ENCODE measurements around the gene LINC01488. TPM values are rescaled to one million over a fixed set of nuclear protein-coding genes. Genes with fewer than 3 reads are reported as not detected.

LINC01488 gene
- polyA plus RNA-seq, 1 of the 3 experiments (the other 2 are of a cell fraction), result not detected

DNA sequence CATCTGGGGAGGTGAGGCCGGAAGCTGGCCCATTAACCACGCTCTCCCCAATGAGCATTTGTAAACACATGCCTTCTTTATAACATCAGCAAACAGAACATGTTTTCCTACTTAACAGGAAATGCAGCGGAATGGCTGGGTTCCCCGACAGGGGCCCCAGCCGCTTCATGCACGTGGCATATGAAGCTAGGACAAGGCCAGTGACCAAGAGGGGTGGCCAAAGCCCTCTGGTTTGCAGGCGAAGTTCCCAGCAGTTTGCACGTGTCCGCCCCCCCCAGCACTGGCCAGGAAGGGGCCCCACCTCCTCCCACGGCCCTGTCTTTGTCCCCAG lies 38.7 kb upstream of the LINC01488 start:
- peaks cover 9% of the 10 kb centered on the region for H3F3A ChIP-seq (replicated peaks; ENCODE audit: insufficient read depth)
- DNase-seq, result peak; percentile 75
- no peaks in the 10 kb centered on the region for H3K9me3 ChIP-seq
- WGBS (ENCODE audit: low lambda C conversion rate), result 69% methylated on average over 9 of the region's 10 CpGs
- peaks cover 24 to 31% of the 10 kb centered on the region in 2 experiments for H3K4me1 ChIP-seq (ENCODE audit: control insufficient read depth in 1 of 2, insufficient read depth in 2 of 2, low read depth in 1 of 2, low read length in 1 of 2)
- no peaks in the 10 kb centered on the region for H3K9me2 ChIP-seq
- no peaks in the 10 kb centered on the region for H3K36me3 ChIP-seq (replicated peaks in 1 of 2; ENCODE audit: control insufficient read depth in 1 of 2, insufficient read depth in 2 of 2, low read length in 1 of 2)
- TF ChIP-seq MXI1 (IDR thresholded peaks at IDR 0.05; ENCODE audit: low read depth, low read length), result peak; percentile 18; the same call in 1 of the 2 replicates
- TF ChIP-seq, protein P1, sequence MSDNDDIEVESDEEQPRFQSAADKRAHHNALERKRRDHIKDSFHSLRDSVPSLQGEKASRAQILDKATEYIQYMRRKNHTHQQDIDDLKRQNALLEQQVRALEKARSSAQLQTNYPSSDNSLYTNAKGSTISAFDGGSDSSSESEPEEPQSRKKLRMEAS (IDR thresholded peaks at IDR 0.05; ENCODE audit: low read depth), result peak; percentile 53; the same call in 1 of the 2 replicates
- TF ChIP-seq CHD2 (IDR thresholded peaks at IDR 0.05; ENCODE audit: low read length, partially characterized antibody), result no peak
- peak overlapping the region; percentile 83; the same call in 1 of the 2 replicates for H3K9ac ChIP-seq
- H3K27ac ChIP-seq (ENCODE audit: low read depth in 2 of 2, low read length in 1 of 2), result peak overlapping the region; percentile 91 to 99
- peak overlapping the region; percentile 84; the same call in 1 of the 2 replicates for H3K4me2 ChIP-seq
- no peaks in the 10 kb centered on the region for H4K20me1 ChIP-seq (ENCODE audit: insufficient read depth)
- ChIA-PET CTCF (interaction anchor here (0.6 to 4.0 kb wide), 10 partner anchors 13 to 340 kb away, joined by 3 to 17 read pairs (median 4); no protein-coding TSS in a partner anchor), POLR2A (interaction anchor here (0.9 to 2.7 kb wide), 7 partner anchors 14 to 337 kb away, joined by 3 to 16 read pairs (median 4); partner anchors contain the start of gene CCND1)
- H3K79me2 ChIP-seq (ENCODE audit: insufficient read depth), result no peaks in the 10 kb centered on the region
- H3K27me3 ChIP-seq (ENCODE audit: insufficient read depth), result no peaks in the 10 kb centered on the region
- H3K4me3 ChIP-seq (ENCODE audit: low read depth in 2 of 2, low read length in 1 of 2), result no peak overlapping the region
- peak overlapping the region; percentile 58; the same call in 1 of the 2 replicates for H2AFZ ChIP-seq (ENCODE audit: low read depth)

DNA sequence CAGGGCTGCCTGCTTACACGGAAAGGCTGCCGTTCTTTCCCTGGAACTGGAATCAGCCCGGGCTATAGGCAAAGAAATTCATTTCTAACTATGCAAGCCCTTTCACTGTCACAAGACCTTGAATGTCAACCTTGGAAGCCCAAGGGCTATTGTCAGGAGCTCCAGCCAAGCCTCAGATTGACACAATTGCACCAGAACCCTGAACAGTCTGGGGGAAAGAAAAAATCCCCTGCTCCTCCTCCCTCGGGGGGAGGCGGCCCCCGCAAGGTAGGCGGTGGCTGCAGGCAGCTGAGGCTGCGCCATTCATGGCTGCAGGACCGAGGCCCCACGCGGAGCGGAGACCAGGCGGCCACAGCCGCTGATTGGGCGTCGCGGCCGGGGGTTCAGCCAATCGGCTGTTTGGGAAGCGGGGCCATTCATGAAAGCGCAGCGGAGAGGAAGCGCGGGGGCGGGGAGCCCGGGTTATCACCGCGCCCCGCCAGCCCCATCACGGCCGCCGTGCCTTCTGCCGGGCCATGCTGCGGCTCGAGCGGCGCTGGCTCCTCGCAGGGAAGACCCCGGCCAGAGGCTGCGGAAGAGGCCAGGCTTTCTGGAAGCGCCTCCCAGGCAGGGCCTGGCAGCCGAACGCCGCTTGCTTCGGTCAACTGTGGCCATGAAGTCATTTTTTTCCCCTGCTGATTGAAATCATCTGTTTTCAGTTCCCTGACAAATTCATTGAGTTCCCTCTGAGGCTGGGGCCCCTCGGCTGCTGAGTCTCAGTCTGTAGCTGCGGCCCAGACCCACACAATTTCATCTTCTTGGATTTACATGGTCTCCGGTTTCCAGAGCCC lies 38.1 kb upstream of the LINC01488 start:
- peak overlapping the region; percentile 58 for H2AFZ ChIP-seq (ENCODE audit: low read depth)
- peak overlapping the region; percentile 91 to 99 for H3K27ac ChIP-seq (ENCODE audit: low read depth in 2 of 2, low read length in 1 of 2)
- no peaks in the 10 kb centered on the region for H3K36me3 ChIP-seq (replicated peaks in 1 of 2; ENCODE audit: control insufficient read depth in 1 of 2, insufficient read depth in 2 of 2, low read length in 1 of 2)
- H3K79me2 ChIP-seq (ENCODE audit: insufficient read depth), result no peaks in the 10 kb centered on the region
- H3K9me3 ChIP-seq, result no peaks in the 10 kb centered on the region
- POLR2A ChIA-PET, result interaction anchor here (0.6 to 2.7 kb wide), 8 partner anchors 14 to 338 kb away, joined by 3 to 16 read pairs (median 4); partner anchors contain the start of gene CCND1
- H3K27me3 ChIP-seq (ENCODE audit: insufficient read depth), result no peaks in the 10 kb centered on the region
- H4K20me1 ChIP-seq (ENCODE audit: insufficient read depth), result no peaks in the 10 kb centered on the region
- CTCF ChIA-PET, result interaction anchor here (0.7 to 4.0 kb wide), 8 partner anchors 13 to 341 kb away, joined by 3 to 17 read pairs (median 4); no protein-coding TSS in a partner anchor
- peaks cover 12% of the 10 kb centered on the region for H3F3A ChIP-seq (replicated peaks; ENCODE audit: insufficient read depth)
- H3K4me2 ChIP-seq, result peak overlapping the region; percentile 84
- H3K4me3 ChIP-seq (ENCODE audit: low read depth in 2 of 2, low read length in 1 of 2), result peak overlapping the region; percentile 38 to 49
- WGBS (ENCODE audit: low lambda C conversion rate), result 10% methylated on average over 16 of the region's 48 CpGs
- H3K9ac ChIP-seq, result peak overlapping the region; percentile 83
- peak; percentile 98 for DNase-seq
- no peaks in the 10 kb centered on the region for H3K9me2 ChIP-seq
- H3K4me1 ChIP-seq (ENCODE audit: control insufficient read depth in 1 of 2, insufficient read depth in 2 of 2, low read depth in 1 of 2, low read length in 1 of 2), result peaks cover 26 to 37% of the 10 kb centered on the region in 2 experiments
- TF ChIP-seq MXI1 (IDR thresholded peaks at IDR 0.05; ENCODE audit: low read depth, low read length) (peak; percentile 75), RCOR1 (IDR thresholded peaks at IDR 0.05; ENCODE audit: low read length) (no peak), FOXJ3 (CRISPR knock-in tag; IDR thresholded peaks at IDR 0.05) (peak; percentile 64; the same call in 1 of the 2 replicates), GATA2 (CRISPR knock-in tag; IDR thresholded peaks at IDR 0.05) (no peak; the same call in 1 of the 2 replicates), POLR2AphosphoS5 (IDR thresholded peaks at IDR 0.05; ENCODE audit: low read depth, low read length) (peak; percentile 91), CHD2 (IDR thresholded peaks at IDR 0.05; ENCODE audit: low read length, partially characterized antibody) (peak; percentile 83), EP300 (IDR thresholded peaks at IDR 0.05; ENCODE audit: borderline replicate concordance in 1 of 2, low read depth in 1 of 2, low read length in 1 of 2) (peak; percentile 51 to 67; a peak in 3 of 4 replicates), TCF12 (IDR thresholded peaks at IDR 0.05) (peak; percentile 13; the same call in 1 of the 2 replicates), RXRA (IDR thresholded peaks at IDR 0.05; ENCODE audit: borderline replicate concordance, low read depth) (0 out of 2 replicates have a peak, but pooled peaks have one; percentile 13), SMC3 (IDR thresholded peaks at IDR 0.05; ENCODE audit: low read depth, low read length) (peak; percentile 12; the same call in 1 of the 2 replicates), SIN3A (IDR thresholded peaks at IDR 0.05; ENCODE audit: borderline replicate concordance, low read depth, low read length) (no peak), ELF1 (IDR thresholded peaks at IDR 0.05) (0 out of 2 replicates have a peak, but pooled peaks have one; percentile 37), TEAD4 (IDR thresholded peaks at IDR 0.05; ENCODE audit: borderline replicate concordance, insufficient read depth) (peak; percentile 40; the same call in 1 of the 2 replicates), FOXM1 (IDR thresholded peaks at IDR 0.05; ENCODE audit: low read depth) (peak; percentile 45; the same call in 1 of the 2 replicates)
- TF ChIP-seq, protein P2, sequence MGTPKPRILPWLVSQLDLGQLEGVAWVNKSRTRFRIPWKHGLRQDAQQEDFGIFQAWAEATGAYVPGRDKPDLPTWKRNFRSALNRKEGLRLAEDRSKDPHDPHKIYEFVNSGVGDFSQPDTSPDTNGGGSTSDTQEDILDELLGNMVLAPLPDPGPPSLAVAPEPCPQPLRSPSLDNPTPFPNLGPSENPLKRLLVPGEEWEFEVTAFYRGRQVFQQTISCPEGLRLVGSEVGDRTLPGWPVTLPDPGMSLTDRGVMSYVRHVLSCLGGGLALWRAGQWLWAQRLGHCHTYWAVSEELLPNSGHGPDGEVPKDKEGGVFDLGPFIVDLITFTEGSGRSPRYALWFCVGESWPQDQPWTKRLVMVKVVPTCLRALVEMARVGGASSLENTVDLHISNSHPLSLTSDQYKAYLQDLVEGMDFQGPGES (IDR thresholded peaks at IDR 0.05; ENCODE audit: low read depth, low read length), result peak; percentile 26; the same call in 1 of the 2 replicates
- TF ChIP-seq, protein P3, sequence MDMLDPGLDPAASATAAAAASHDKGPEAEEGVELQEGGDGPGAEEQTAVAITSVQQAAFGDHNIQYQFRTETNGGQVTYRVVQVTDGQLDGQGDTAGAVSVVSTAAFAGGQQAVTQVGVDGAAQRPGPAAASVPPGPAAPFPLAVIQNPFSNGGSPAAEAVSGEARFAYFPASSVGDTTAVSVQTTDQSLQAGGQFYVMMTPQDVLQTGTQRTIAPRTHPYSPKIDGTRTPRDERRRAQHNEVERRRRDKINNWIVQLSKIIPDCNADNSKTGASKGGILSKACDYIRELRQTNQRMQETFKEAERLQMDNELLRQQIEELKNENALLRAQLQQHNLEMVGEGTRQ (IDR thresholded peaks at IDR 0.05; ENCODE audit: borderline replicate concordance, low read depth, low read length), result no peak
- TF ChIP-seq, protein P4, sequence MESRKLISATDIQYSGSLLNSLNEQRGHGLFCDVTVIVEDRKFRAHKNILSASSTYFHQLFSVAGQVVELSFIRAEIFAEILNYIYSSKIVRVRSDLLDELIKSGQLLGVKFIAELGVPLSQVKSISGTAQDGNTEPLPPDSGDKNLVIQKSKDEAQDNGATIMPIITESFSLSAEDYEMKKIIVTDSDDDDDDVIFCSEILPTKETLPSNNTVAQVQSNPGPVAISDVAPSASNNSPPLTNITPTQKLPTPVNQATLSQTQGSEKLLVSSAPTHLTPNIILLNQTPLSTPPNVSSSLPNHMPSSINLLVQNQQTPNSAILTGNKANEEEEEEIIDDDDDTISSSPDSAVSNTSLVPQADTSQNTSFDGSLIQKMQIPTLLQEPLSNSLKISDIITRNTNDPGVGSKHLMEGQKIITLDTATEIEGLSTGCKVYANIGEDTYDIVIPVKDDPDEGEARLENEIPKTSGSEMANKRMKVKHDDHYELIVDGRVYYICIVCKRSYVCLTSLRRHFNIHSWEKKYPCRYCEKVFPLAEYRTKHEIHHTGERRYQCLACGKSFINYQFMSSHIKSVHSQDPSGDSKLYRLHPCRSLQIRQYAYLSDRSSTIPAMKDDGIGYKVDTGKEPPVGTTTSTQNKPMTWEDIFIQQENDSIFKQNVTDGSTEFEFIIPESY (IDR thresholded peaks at IDR 0.05; ENCODE audit: borderline replicate concordance, low read depth), result no peak
- TF ChIP-seq, protein P5, sequence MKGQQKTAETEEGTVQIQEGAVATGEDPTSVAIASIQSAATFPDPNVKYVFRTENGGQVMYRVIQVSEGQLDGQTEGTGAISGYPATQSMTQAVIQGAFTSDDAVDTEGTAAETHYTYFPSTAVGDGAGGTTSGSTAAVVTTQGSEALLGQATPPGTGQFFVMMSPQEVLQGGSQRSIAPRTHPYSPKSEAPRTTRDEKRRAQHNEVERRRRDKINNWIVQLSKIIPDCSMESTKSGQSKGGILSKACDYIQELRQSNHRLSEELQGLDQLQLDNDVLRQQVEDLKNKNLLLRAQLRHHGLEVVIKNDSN (IDR thresholded peaks at IDR 0.05; ENCODE audit: borderline replicate concordance, low read depth), result 0 out of 2 replicates have a peak, but pooled peaks have one; percentile 46
